ENCODE measurements around the gene BSCL2.
"Not testable (repeated sequence)": the region's sequence is repeated elsewhere in the genome, so short reads cannot be mapped to it uniquely, and the experiment has no call there.

Gene BSCL2

GRCh38 chr11:62687508-62688396 lies 19.5 kb downstream of the BSCL2 start:
- DNase-seq (ENCODE audit: low read depth) = no peak

- no peak for DNase-seq (ENCODE audit: low read depth)
Observed at GRCh38 chr11:62682518-62682917, 24.7 kb downstream of the BSCL2 start.

GRCh38 chr11:62680825-62681240 lies 26.4 kb downstream of the BSCL2 start:
- peak; percentile 23 for DNase-seq (ENCODE audit: low read depth)

- peak; percentile 85 for DNase-seq (ENCODE audit: low read depth)
Observed at GRCh38 chr11:62678770-62679696, 28.2 kb downstream of the BSCL2 start, which contains the start of gene UBXN1. Gene UBXN1 (minus strand): TSS chr11:62679073. CDS start chr11:62678923, 150 bp downstream.

- DNase-seq (ENCODE audit: low read depth) = no peak
Observed at GRCh38 chr11:62678433-62678769, 28.8 kb downstream of the BSCL2 start.

GRCh38 chr11:62677714-62678113 lies 29.5 kb downstream of the BSCL2 start:
- no peak for DNase-seq (ENCODE audit: low read depth)

DNA sequence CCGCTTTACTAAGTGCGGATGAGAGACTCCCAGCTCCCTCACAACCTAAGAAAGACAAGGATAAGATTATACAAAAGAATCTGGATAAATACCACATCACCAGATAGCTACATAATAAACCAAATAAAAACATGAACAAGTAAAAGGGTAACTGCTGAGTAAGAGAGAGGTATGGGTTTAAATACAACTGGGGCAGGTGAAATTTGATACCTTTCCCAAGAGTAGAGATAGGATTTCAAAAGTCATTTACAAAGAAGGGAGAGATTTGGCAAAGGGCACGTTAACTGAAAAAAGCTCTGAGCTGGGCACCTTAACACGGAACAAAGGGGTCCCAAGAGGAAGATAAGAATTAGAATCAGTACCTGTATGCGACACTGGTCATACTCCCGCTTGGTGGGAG lies 30.1 kb downstream of the BSCL2 start:
- DNase-seq (ENCODE audit: low read depth) = no peak

- no peak for DNase-seq (ENCODE audit: low read depth)
Observed at GRCh38 chr11:62676698-62677097, 30.5 kb downstream of the BSCL2 start.

GRCh38 chr11:62675415-62675814 lies 31.8 kb downstream of the BSCL2 start:
- DNase-seq (ENCODE audit: low read depth) = not testable (repeated sequence)

GRCh38 chr11:62673196-62673525 lies 34.1 kb downstream of the BSCL2 start:
- no peak for DNase-seq (ENCODE audit: low read depth)

GRCh38 chr11:62671608-62672389 lies 35.4 kb downstream of the BSCL2 start, which contains the start of the genes LBHD1 and UQCC3:
Gene LBHD1 (minus strand): TSS chr11:62672267. CDS start chr11:62670031, 2,236 bp downstream.
Gene UQCC3 (plus strand): TSS chr11:62671673. CDS start chr11:62671746, 73 bp downstream.
- peak; percentile 84 for DNase-seq (ENCODE audit: low read depth)

- no peak for DNase-seq (ENCODE audit: low read depth)
Observed at GRCh38 chr11:62671236-62671607, 36.0 kb downstream of the BSCL2 start.

- DNase-seq (ENCODE audit: low read depth) = no peak
Observed at GRCh38 chr11:62669420-62670161, 37.6 kb downstream of the BSCL2 start.

DNA sequence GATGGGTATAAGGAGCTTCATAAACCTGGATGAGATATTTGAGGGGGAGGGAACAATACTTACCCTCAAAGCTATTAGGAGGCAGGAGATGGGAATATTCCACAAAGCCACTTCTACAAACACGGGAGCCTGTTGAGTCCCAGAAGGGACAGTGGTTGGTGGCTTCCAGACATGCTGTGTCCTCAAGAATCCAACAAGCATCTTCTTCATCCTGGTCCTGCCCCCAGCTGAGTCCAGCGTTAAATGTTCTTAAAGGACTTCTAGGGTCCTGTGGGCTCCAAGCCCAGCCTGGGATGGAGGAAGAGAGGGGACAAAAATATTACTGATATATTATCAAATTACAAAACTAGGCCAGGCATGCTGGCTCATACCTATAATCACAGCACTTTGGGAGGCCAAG lies 39.8 kb downstream of the BSCL2 start:
- no peak for DNase-seq (ENCODE audit: low read depth)

GRCh38 chr11:62666259-62666926 lies 40.8 kb downstream of the BSCL2 start:
- DNase-seq (ENCODE audit: low read depth) = no peak

GRCh38 chr11:62665599-62666258 lies 41.5 kb downstream of the BSCL2 start:
- peak; percentile 61 for DNase-seq (ENCODE audit: low read depth)

GRCh38 chr11:62665075-62665598 lies 42.1 kb downstream of the BSCL2 start, which contains the start of the genes C11orf98 and CSKMT:
Gene C11orf98 (minus strand): TSS chr11:62665210. CDS start chr11:62665169, 41 bp downstream.
Gene CSKMT (plus strand): TSS chr11:62665312. CDS start chr11:62665880, 568 bp downstream.
- DNase-seq (ENCODE audit: low read depth) = peak; percentile 95

GRCh38 chr11:62664405-62665074 lies 42.7 kb downstream of the BSCL2 start:
- DNase-seq (ENCODE audit: low read depth) = peak; percentile 44
